HTR-8/SVneo (cell line): ENCODE data around the gene PPARA.

Experiments
- DNase-seq: peaks from one replicate; pipeline ENCODE4 v3.0.0; 2011; ENCODE audit warnings: low spot score, mixed read lengths; ENCODE audit not compliant: insufficient read length
- FAIRE-seq: peaks from 2 replicates; lab custom pipeline; 2011; peaks lifted over from hg19 to GRCh38; lab: Jason Lieb, UNC

Gene PPARA

DNA sequence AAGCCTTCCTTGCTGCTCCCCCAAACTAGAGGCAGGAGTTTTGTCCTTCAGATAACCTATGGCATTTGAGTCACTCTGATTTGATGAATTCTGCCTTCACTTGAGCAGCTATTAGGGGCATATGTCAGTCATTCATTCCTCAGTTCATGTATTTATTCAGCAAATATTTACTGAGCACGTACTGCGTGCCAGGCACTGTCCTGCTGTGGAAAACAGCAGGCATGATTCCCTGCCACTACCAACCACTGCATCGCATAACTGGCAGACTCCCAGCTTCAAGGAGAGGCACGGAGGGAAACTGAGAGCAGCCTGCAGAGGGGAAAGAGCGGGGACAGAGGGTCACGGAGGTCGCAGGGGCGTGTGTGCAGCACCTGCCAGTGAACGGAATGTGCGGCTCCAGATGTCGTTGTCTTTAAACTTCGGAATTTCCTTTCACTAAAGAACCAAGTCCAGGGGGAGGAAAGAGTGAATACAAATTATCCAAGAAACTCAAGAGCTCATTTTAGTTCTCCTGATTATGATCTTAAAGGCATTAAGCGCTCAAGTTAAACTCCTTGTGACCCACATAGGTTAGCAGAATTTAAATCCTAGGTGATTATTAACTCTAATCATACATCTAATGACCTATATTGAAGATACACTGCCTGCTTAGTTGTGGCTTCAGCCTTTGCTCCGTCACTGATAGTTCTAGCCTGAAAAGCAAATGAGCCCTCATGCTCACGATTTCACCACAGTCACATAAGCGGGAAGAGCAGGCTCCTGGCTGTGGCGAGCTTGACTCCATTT lies 12.6 kb downstream of the PPARA start:
- DNase-seq = no peak
- FAIRE-seq = no peak

GRCh38 chr22:46163557-46163888 lies 13.2 kb downstream of the PPARA start:
- no peak for DNase-seq
- no peak for FAIRE-seq

- FAIRE-seq = no peak
- no peak for DNase-seq
These were observed 15.7 kb downstream of the PPARA start for GRCh38 chr22:46165977-46166376.

DNA sequence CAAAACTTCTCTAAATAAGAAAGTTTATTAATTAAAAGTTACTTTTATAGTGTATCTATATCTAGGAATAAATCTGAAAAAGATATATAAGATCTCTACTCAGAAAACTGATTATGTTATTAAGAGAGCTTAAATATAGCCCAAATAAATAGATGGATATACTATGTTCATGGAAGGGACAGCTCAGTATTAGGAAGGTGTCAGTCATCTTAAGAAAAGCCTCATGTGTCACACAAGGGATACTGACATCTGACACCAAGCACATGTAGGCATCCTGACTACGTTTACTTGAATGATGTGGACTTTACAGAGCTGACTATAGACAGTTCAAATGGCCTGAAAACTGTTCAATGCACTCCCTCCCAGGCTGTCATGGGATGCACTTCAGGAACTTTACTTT lies 19.3 kb downstream of the PPARA start:
- DNase-seq (no peak), FAIRE-seq (no peak)

GRCh38 chr22:46171940-46172339 lies 21.6 kb downstream of the PPARA start:
- DNase-seq (no peak), FAIRE-seq (no peak)

DNA sequence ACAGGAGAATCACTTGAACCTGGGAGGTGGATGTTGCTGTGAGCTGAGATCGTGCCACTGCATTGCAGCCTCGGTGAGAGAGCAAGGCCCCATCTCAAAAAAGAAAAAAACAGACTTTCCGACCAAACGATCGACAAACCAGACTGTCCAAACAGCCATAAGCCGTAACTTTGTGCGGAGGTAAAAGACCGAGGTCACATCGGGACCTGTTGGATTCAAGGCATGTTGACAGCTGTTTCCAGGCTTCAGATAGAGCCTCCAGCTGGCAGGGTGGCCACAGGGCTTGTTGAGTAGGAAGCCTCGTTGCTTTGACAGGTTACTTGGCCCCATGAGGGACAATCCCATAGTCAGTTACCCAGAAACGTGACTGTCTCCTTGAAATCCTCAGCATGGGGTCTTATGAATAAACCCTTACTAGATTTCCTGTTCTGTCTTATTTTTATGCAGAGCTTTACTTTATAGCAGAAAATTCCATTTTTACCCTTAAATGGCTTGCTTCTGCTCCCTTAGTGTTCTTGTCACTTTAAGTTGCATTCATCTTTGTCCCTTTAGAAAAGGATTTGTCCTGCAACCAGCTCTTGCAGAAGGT lies 22.3 kb downstream of the PPARA start:
- DNase-seq (no peak), FAIRE-seq (no peak)

DNA sequence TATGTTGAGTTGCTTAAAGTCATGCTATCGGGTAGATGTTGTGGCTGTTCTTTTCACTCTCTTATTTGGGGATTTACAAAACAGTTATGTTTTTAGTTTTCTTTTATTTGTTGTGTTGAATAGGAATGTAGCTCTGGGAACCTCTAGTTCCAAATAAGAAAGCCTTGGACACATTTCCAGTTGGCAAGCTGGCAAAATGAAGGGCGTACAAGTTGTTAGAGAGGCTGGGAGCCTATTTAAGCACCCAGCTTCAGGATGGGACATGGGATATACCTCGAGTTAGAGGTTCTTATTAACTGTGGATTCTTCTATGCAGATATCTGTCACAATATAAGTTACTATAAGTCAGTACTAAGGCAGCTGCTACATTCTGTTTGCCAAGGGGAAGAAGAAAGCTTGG lies 22.8 kb downstream of the PPARA start:
- no peak for DNase-seq
- no peak for FAIRE-seq

DNA sequence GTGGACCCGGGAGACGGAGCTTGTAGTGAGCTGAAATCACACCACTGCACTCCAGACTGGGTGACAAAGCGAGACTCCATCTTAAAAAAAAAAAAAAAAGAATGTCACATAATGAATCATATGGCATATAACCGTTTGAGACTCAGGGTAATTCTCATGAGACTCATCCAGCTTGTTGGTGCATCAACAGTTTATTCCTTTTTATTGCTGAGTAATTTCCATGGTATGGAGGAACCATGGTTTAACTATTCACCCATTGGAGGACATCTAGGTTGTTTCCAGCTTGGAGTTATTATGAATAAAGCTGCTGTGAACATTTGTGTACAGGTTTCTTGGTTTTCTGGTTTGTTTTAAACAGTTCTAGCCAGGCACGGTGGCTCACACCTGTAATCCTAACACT lies 25.3 kb downstream of the PPARA start:
- FAIRE-seq = no peak
- DNase-seq = no peak

DNA sequence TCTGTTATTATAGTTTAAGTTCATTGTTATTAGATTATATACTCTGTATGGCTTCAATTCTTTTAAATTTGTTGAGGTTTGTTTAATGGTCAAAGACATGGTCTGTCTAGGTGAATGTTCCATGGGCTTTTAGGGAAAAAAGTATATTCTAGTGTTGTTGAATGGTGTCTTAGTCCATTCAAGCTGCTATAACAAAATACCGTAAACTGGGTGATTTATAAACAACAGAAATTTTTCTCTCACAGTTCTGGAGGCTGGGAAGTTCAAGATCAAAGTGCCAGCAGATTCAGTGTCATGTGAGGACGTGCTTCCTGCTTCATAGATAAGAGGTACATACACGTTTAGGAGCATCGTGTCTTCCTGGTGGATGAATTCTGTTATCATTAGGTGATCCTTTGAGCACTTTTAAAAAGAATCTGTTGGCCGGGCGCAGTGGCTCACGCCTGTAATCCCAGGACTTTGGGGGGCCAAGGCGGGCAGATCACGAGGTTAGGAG lies 26.2 kb downstream of the PPARA start:
- FAIRE-seq = no peak
- no peak for DNase-seq

- DNase-seq (no peak), FAIRE-seq (no peak)
These were observed 28.6 kb downstream of the PPARA start for GRCh38 chr22:46178755-46179505.

DNA sequence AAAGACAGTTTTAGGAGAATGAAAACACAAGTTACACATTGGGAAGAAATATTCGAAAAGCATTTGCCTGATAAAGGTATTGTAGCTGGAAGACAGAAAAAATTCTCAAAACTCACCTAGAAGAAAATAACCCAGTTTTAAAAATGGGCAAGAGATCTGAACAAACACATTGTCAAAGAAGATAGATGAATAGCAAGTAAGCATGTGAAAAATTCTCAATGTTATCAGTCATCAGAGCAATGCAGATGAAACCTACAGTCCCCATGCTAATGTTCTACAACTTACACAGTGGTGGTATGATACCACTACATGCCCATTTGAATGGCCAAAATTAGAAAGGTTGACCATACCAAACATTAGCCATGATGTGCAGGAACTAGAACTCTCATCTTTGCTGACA lies 29.4 kb downstream of the PPARA start:
- no peak for DNase-seq
- no peak for FAIRE-seq

DNA sequence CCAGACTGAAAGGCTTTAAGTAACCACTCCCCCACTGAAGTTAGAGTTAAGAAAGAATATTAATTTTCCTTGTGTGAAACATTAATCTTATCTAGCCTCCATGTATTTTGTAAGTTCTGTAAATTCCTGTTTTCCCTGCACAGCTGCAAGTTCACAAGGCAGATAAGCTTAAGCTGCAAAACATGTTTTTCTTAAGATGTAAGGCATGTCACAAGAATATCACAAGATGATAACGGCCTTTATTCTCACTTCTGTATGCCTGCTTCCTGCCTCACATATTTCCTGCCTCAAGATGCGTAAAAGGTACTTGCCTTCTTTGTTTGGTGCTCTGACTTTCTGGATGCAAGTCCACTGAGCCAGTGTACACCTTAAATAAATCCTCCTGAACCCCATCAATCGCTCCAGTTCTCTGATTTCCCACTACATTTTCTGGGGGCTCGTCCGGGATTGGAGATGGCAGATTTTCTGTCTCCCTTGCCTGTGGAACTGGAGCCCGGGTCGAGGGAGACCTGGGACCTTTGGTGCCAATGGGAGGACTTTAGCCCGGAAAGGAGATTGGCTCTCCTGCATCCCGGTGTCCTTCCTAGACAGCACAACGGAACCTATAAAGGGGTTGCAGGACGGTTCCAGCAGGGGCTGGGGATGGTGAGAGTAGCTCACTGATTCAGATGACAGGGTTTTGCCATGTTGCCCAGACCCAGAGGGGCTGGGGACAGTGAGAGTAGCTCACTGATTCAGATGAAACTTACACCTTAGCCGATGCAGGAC lies 30.2 kb downstream of the PPARA start:
- no peak for FAIRE-seq

GRCh38 chr22:46183733-46184132 lies 33.4 kb downstream of the PPARA start:
- no peak for FAIRE-seq
- no peak for DNase-seq

More for the DNA sequence above, 30.2 kb downstream of the PPARA start:
- DNase-seq = no peak

GRCh38 chr22:46185283-46185682 lies 35.0 kb downstream of the PPARA start:
- FAIRE-seq (no peak), DNase-seq (no peak)

DNA sequence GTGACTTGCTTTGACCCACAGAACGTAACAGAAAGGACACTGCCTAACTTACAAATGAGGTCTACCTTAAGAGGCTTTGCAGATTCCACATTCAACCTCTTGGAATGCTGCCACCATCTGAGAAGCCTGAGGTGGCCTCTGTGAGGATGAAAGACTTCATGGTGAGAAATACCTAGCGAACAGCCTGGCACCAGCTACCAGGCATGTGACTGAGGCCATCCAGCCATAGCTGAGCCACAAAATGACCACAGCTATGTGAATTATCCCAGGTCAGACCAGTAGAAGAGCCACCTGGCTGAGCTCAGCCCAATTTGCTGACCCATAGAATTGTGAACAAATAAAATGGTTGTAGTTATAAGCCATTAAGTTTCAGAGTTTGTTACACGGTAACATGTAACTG lies 37.5 kb downstream of the PPARA start:
- DNase-seq (no peak), FAIRE-seq (no peak)

- no peak for DNase-seq
- no peak for FAIRE-seq
These were observed 42.1 kb downstream of the PPARA start for GRCh38 chr22:46192210-46192993.

DNA sequence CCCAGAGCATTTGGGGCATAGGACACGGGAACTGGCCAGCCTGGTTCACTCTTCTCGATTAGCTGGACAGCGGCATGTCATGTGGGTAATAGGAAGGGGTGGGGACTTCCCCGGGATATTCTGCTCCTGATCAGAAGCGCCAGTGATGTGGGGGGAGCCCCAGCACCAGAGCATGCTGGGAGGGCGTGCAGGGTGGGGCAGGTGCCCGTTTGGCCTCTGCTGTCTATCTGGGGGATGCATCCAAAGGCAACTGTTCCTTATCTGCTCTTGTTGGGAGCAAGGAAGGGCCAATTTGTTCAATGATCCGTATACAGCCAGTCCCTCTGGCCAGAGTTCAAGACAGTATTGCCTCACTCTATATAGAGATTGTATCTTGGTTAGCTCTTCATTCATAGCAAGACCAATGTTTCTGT lies 43.6 kb downstream of the PPARA start:
- FAIRE-seq (no peak), DNase-seq (no peak)

DNA sequence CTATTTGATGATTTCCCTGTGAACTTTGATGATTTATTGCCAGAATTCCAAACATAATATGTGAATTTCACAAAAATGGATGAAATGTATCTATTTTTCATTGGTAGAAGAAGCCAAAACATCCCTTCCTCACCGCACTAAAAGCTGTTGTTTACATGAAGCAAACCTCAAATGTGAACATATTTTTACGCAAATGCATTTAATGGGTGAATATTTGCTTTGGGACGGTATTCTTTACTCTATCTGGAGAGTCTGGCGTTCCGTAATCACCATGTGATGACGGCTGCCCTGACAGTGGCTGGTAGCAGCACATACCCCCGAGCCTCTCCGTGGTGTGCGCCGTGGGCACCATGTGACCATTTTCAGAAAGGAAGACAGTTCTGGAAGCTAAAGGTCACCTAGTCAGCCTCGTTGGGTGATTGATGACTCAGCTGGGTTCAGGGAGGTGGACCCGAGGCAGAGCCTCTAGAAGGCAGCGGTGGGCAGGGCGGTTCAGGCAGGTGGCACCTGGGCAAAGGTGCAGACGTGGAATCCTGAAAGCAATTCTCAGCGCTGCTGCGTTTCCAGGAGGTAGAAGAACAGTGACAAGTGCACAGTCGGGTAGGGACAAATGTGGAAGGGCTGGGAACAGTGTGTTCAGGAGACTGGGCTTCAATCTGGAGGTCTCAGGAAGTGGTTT lies 45.3 kb downstream of the PPARA start:
- FAIRE-seq (no peak), DNase-seq (no peak)

- DNase-seq (no peak), FAIRE-seq (no peak)
These were observed 46.0 kb downstream of the PPARA start for GRCh38 chr22:46196278-46196677.
